ENCODE data around the gene CST1.
"Not testable (repeated sequence)": the region's sequence is repeated elsewhere in the genome, so short reads cannot be mapped to it uniquely, and the experiment has no call there.

- peak in 3 of 4 experiments; percentile 13 to 31 (median 28) for TF ChIP-seq CTCF (IDR thresholded peaks at IDR 0.05)
- not testable (repeated sequence) for TF ChIP-seq POLR2A, POLR2AphosphoS5 (IDR thresholded peaks at IDR 0.05)
Measured at GRCh38 chr20:23723659-23724307, 27.0 kb downstream of the CST1 start.
